HEK293 (cell line): ENCODE data around the gene HBEGF.

Experiments
- EGR2 ChIP-seq: fragments of 450-650 bp; formaldehyde crosslinking; IDR thresholded peaks from 2 replicates; pipeline ENCODE4 v1.5.1; 2016; ENCODE audit warnings: low read depth, missing biosample characterization, missing genetic modification characterization
- GFI1B ChIP-seq: fragments of 450-650 bp; formaldehyde crosslinking; IDR thresholded peaks from 2 replicates; pipeline ENCODE4 v1.5.1; 2016; ENCODE audit warnings: missing biosample characterization, missing genetic modification characterization
- GLI4 ChIP-seq: fragments of 450-650 bp; formaldehyde crosslinking; IDR thresholded peaks from 2 replicates; pipeline ENCODE4 v1.5.1; 2016; ENCODE audit warnings: missing biosample characterization, missing genetic modification characterization
- GLIS2 ChIP-seq: fragments of 450-650 bp; formaldehyde crosslinking; IDR thresholded peaks from 2 replicates; pipeline ENCODE4 v1.5.1; 2016; ENCODE audit warnings: missing biosample characterization, missing genetic modification characterization
- INSM2 ChIP-seq: fragments of 450-650 bp; formaldehyde crosslinking; IDR thresholded peaks from 2 replicates; pipeline ENCODE4 v1.5.1; 2016; ENCODE audit warnings: missing biosample characterization, missing genetic modification characterization
- KLF1 ChIP-seq: fragments of 450-650 bp; formaldehyde crosslinking; IDR thresholded peaks from 2 replicates; pipeline ENCODE4 v1.5.1; 2016; ENCODE audit warnings: missing biosample characterization, missing genetic modification characterization
- KLF10 ChIP-seq: fragments of 450-650 bp; IDR thresholded peaks from 2 replicates; pipeline ENCODE4 v1.5.1; 2018; ENCODE audit warnings: missing biosample characterization, mild to moderate bottlenecking, missing genetic modification characterization
- OSR2 ChIP-seq: fragments of 450-650 bp; formaldehyde crosslinking; IDR thresholded peaks from 2 replicates; pipeline ENCODE4 v1.5.1; 2016; ENCODE audit warnings: missing biosample characterization, missing genetic modification characterization
- PRDM10 ChIP-seq: fragments of 450-650 bp; formaldehyde crosslinking; IDR thresholded peaks from 2 replicates; pipeline ENCODE4 v1.5.1; 2016; ENCODE audit warnings: missing biosample characterization, missing genetic modification characterization
- PRDM2 ChIP-seq: fragments of 450-650 bp; formaldehyde crosslinking; IDR thresholded peaks from 2 replicates; pipeline ENCODE4 v1.5.1; 2016; ENCODE audit warnings: missing biosample characterization, missing genetic modification characterization, borderline replicate concordance
- REPIN1 ChIP-seq: fragments of 450-650 bp; formaldehyde crosslinking; IDR thresholded peaks from 2 replicates; pipeline ENCODE4 v1.5.1; 2017; ENCODE audit warnings: missing biosample characterization, missing genetic modification characterization, low read depth
- ZNF157 ChIP-seq: fragments of 450-650 bp; formaldehyde crosslinking; IDR thresholded peaks from 2 replicates; pipeline ENCODE4 v1.5.1; 2016; ENCODE audit warnings: missing biosample characterization, missing genetic modification characterization
- ZNF2 ChIP-seq: fragments of 450-650 bp; formaldehyde crosslinking; IDR thresholded peaks from 2 replicates; pipeline ENCODE4 v1.5.1; 2016; ENCODE audit warnings: missing biosample characterization, missing genetic modification characterization
- ZNF266 ChIP-seq: fragments of 450-650 bp; formaldehyde crosslinking; IDR thresholded peaks from 2 replicates; pipeline ENCODE4 v1.5.1; 2016; ENCODE audit warnings: missing biosample characterization, missing genetic modification characterization, low read depth
- ZNF37A ChIP-seq: fragments of 450-650 bp; IDR thresholded peaks from 2 replicates; pipeline ENCODE4 v1.5.1; 2018; ENCODE audit warnings: missing biosample characterization, missing genetic modification characterization
- ZNF449 ChIP-seq: fragments of 450-650 bp; formaldehyde crosslinking; IDR thresholded peaks from 2 replicates; pipeline ENCODE4 v1.5.1; 2017; ENCODE audit warnings: missing biosample characterization, mild to moderate bottlenecking, missing genetic modification characterization, moderate library complexity
- ZNF560 ChIP-seq: fragments of 450-650 bp; formaldehyde crosslinking; IDR thresholded peaks from 2 replicates; pipeline ENCODE4 v1.5.1; 2017; ENCODE audit warnings: missing biosample characterization, missing genetic modification characterization, borderline replicate concordance
- ZNF571 ChIP-seq: fragments of 450-650 bp; formaldehyde crosslinking; IDR thresholded peaks from 2 replicates; pipeline ENCODE4 v1.5.0; 2017; ENCODE audit warnings: missing biosample characterization, missing genetic modification characterization
- ZNF600 ChIP-seq: fragments of 450-650 bp; formaldehyde crosslinking; IDR thresholded peaks from 2 replicates; pipeline ENCODE4 v1.5.1; 2016; ENCODE audit warnings: missing biosample characterization, missing genetic modification characterization
- ZNF621 ChIP-seq: fragments of 450-650 bp; formaldehyde crosslinking; IDR thresholded peaks from 2 replicates; pipeline ENCODE4 v1.5.1; 2017; ENCODE audit warnings: missing biosample characterization, missing genetic modification characterization
- ZNF629 ChIP-seq: fragments of 450-650 bp; formaldehyde crosslinking; IDR thresholded peaks from 2 replicates; pipeline ENCODE4 v1.5.1; 2017; ENCODE audit warnings: missing biosample characterization, missing genetic modification characterization
- ZNF707 ChIP-seq: fragments of 450-650 bp; formaldehyde crosslinking; IDR thresholded peaks from 2 replicates; pipeline ENCODE4 v1.5.1; 2016; ENCODE audit warnings: missing biosample characterization, missing genetic modification characterization
- ZNF747 ChIP-seq: fragments of 450-650 bp; formaldehyde crosslinking; IDR thresholded peaks from 2 replicates; pipeline ENCODE4 v1.5.1; 2016; ENCODE audit warnings: missing biosample characterization, missing genetic modification characterization
- ZSCAN16 ChIP-seq: fragments of 450-650 bp; formaldehyde crosslinking; IDR thresholded peaks from 2 replicates; pipeline ENCODE4 v1.5.1; 2016; ENCODE audit warnings: missing biosample characterization, missing genetic modification characterization

HBEGF gene

GRCh38 chr5:140344683-140345423, 1.6 kb downstream of the HBEGF start (continued):
- TF ChIP-seq ZNF449 (tag by site-specific recombination) (no peak), ZNF707 (no peak), ZSCAN16 (tag by site-specific recombination) (peak; percentile 31; the same call in 1 of the 2 replicates), KLF10 (tag by site-specific recombination) (no peak), ZNF600 (peak; percentile 45), PRDM2 (tag by site-specific recombination) (no peak), ZNF747 (tag by site-specific recombination) (no peak), ZNF266 (tag by site-specific recombination) (no peak), ZNF629 (tag by site-specific recombination) (0 out of 2 replicates have a peak, but pooled peaks have one; percentile 19), GLIS2 (tag by site-specific recombination) (peak; percentile 80), GLI4 (tag by site-specific recombination) (no peak), ZNF621 (tag by site-specific recombination) (no peak), INSM2 (tag by site-specific recombination) (no peak), ZNF2 (tag by site-specific recombination) (no peak), ZNF37A (tag by site-specific recombination) (no peak), KLF1 (peak; percentile 53; the same call in 1 of the 2 replicates), ZNF157 (tag by site-specific recombination) (no peak), PRDM10 (tag by site-specific recombination) (no peak), ZNF571 (tag by site-specific recombination) (no peak), REPIN1 (tag by site-specific recombination) (no peak), ZNF560 (no peak), EGR2 (tag by site-specific recombination) (peak; percentile 84), OSR2 (tag by site-specific recombination) (0 out of 2 replicates have a peak, but pooled peaks have one; percentile 20), GFI1B (tag by site-specific recombination) (no peak)
